Measurements from ENCODE around the gene FAM163B.

DNA sequence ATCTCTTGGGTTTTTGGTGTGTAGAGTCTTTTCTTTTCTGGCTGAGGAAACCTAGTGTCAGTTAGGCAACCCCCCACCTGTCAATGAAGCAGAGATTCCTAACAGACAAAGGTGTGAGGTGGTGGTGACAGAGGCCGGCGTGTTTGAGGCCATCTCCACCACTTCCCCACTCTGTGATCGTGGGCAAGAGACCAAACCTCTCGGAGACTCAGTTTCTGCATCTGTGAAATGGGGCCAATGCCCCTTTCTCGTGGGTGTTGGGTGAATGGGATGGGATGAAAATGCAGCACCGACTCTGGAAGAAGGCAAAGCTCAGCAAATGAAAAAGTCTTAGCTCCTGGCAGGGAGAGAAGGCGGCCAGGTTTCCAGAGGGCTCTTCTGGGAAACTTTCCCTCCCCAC lies 807 bp downstream of the FAM163B start:
- TF ChIP-seq CTCF (IDR thresholded peaks at IDR 0.05; ENCODE audit: extremely low read depth in 1 of 2, insufficient read depth in 1 of 2, low read depth in 1 of 2, low read length in 2 of 2) (no peak), JUN (IDR thresholded peaks at IDR 0.05; ENCODE audit: borderline replicate concordance, insufficient read depth, insufficient read length, low read depth) (no peak), FOS (IDR thresholded peaks at IDR 0.05; ENCODE audit: borderline replicate concordance, insufficient read depth, low read length) (no peak), POLR2A (IDR thresholded peaks at IDR 0.05; ENCODE audit: low read depth, low read length) (no peak)

Data from endothelial cell of umbilical vein (primary cell).